Measurements from ENCODE around the gene ZG16B.

DNA sequence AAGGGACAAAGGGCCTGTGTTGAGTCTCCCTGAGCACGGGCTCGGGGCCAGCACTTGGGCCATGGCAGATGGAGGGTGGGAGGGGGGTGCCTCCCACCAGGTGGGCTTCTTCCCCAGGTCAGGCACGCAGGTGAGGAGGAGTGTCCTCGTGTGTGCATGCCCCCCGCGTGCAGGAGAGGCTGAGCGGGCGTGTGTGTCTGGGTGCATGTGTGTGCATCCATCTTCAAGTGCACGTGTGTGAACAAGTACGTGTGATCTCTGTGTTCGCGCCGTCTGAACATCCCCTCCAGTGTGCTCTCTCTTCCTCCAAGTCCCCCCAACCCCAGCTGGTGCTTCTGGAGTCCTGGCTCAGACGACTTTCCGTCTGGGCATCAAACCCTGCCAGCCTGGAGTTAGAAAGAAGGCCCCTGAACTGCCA, 2.7 kb upstream of the ZG16B start:
- TF ChIP-seq, protein P1, sequence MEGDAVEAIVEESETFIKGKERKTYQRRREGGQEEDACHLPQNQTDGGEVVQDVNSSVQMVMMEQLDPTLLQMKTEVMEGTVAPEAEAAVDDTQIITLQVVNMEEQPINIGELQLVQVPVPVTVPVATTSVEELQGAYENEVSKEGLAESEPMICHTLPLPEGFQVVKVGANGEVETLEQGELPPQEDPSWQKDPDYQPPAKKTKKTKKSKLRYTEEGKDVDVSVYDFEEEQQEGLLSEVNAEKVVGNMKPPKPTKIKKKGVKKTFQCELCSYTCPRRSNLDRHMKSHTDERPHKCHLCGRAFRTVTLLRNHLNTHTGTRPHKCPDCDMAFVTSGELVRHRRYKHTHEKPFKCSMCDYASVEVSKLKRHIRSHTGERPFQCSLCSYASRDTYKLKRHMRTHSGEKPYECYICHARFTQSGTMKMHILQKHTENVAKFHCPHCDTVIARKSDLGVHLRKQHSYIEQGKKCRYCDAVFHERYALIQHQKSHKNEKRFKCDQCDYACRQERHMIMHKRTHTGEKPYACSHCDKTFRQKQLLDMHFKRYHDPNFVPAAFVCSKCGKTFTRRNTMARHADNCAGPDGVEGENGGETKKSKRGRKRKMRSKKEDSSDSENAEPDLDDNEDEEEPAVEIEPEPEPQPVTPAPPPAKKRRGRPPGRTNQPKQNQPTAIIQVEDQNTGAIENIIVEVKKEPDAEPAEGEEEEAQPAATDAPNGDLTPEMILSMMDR (IDR thresholded peaks at IDR 0.05): no peak
- TF ChIP-seq POLR2A (IDR thresholded peaks at IDR 0.05) (no peak), EP300 (IDR thresholded peaks at IDR 0.05) (no peak)

Data from ovary (tissue), 3 donors.